COLO829 (cell line): ENCODE measurements around the gene PYCARD.

Experiments
- DNase-seq: peaks from one replicate; pipeline ENCODE4 v3.0.0; 2012; ENCODE audit warnings: low spot score

The PYCARD gene

GRCh38 chr16:31190818-31191444 is 11.6 kb downstream of the PYCARD start:
- DNase-seq = no peak

GRCh38 chr16:31190061-31190460 is 12.5 kb downstream of the PYCARD start:
- DNase-seq = no peak

- DNase-seq = no peak
Observed at GRCh38 chr16:31189412-31189778, 13.2 kb downstream of the PYCARD start.

- DNase-seq = no peak
Observed at GRCh38 chr16:31188450-31189411, 13.8 kb downstream of the PYCARD start.

DNA sequence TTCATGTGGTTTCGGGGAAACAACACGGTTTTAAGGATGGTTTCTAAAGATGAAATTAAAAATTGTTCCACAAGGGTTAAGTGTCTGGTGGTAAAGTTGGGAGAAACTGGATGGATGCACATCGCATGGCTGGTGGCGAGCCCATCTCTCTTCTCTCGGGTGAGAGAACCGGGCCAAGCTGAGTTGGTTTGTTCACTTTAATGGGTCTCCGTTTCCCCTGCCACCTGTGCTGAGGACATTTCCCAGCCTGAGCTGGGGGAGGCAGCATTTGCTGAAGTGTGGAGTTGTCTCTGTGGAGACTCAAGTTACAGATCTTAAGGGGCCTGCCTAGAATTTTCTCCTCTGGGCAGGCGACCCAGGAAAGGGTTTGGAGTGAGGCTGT is 14.8 kb downstream of the PYCARD start:
- no peak for DNase-seq

- DNase-seq = no peak
Observed at GRCh38 chr16:31186930-31187807, 15.4 kb downstream of the PYCARD start.

GRCh38 chr16:31186176-31186575 is 16.4 kb downstream of the PYCARD start:
- DNase-seq = no peak

- DNase-seq = no peak
Observed at GRCh38 chr16:31185339-31185738, 17.2 kb downstream of the PYCARD start.

GRCh38 chr16:31184888-31185287 is 17.7 kb downstream of the PYCARD start:
- DNase-seq = no peak

- DNase-seq = no peak
Observed at GRCh38 chr16:31183432-31184428, 18.8 kb downstream of the PYCARD start.

DNA sequence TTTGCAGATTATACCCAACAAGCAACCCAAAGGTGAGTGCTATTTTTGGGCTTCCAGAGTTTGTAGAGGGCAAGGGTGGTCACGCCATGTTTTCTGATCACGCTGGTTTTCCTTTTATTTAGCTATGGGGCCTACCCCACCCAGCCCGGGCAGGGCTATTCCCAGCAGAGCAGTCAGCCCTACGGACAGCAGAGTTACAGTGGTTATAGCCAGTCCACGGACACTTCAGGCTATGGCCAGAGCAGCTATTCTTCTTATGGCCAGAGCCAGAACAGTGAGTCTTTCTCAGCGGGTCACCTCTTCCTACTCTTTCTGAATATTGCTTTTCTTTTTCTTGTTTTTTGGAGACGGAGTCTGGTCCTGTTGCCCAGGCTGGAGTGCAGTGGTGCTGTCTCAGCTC is 20.2 kb downstream of the PYCARD start:
- no peak for DNase-seq

DNA sequence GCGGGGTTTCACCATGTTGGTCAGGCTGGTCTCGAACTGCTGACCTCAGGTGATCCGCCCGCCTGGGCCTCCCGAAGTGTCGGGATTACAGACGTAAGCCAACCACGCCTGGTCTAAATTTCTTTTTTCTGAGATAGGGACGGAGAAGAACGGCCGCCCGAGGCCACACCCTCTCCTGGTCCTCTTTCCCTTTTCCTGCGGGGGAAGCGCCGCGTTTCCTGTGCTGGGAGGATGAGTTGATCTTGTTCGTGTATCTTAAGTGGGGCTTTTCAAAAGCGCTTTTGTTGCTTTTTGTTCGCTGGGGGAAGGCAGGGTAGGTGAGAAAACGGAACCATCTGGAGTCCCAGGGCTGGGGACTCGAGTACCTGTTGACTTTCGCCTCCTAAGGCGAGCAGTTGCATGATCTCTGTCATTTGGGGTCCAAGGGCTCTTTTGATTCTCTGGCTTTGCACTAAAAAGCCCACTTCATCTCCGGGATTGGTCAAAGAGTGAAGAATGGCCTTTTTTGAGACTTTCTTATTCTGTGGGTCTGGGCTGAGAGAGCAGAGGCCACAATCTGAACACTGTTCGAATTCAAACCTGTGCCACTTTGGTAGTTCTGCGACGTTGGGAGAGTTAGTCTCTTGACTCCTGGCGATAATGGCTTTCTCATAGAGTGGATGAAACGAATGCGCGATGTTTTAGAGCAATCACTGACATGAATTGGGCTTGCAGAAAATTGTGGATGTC is 21.3 kb downstream of the PYCARD start:
- peak; percentile 44 for DNase-seq

GRCh38 chr16:31179747-31180459 is 22.7 kb downstream of the PYCARD start, which contains the start of gene FUS:
Gene FUS, plus strand, starts transcription at chr16:31180139. Its CDS starts 76 bp downstream, at chr16:31180215.
- peak; percentile 96 for DNase-seq

DNA sequence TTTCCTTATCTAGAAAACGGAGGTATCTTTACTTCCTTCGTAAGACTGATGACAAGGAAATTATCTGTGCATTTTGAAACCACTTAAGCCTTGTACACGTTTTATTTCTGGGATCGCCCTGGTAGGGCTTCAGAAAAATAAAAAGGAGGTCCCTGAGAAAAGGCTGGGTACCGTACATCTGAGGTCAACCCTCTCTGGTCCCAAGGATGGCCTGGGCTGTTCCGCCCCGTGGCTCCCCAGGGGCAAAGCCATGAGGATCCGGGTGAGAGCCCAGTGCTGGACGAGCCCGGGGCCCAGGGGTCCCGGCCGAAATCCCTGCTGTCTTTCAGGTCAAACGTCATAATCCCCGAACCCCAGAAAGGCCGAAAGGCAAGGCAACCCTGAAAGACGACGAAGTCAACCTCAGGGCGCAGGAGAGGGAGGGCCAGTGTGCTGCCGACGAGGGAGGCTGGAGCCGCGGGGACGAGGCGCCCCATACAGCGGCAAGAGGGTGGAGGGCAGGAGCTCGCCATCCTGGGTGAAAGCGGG is 23.3 kb downstream of the PYCARD start:
- peak; percentile 34 for DNase-seq

- DNase-seq = no peak
Observed at GRCh38 chr16:31177136-31177535, 25.4 kb downstream of the PYCARD start.

GRCh38 chr16:31170048-31170447 is 32.5 kb downstream of the PYCARD start:
- peak; percentile 63 for DNase-seq

- DNase-seq = no peak
Observed at GRCh38 chr16:31168848-31169247, 33.7 kb downstream of the PYCARD start.

DNA sequence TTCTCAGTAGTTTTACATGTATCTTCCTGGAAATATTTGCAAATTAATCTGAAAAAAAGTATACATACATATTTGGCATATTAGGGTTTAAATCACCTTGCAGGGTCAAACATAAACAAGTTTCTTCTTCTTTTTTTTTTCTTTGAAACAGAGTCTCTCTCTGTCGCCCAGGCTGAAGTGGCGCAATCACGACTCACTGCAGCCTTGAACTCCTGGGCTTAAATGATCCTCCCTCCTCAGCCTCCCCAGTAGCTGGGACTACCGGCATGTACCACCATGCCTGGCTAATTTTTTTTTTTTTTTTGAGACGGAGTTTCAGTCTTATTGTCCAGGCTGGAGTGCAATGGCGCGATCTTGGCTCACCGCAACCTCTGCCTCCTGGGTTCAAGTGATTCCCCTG is 35.2 kb downstream of the PYCARD start:
- no peak for DNase-seq

DNA sequence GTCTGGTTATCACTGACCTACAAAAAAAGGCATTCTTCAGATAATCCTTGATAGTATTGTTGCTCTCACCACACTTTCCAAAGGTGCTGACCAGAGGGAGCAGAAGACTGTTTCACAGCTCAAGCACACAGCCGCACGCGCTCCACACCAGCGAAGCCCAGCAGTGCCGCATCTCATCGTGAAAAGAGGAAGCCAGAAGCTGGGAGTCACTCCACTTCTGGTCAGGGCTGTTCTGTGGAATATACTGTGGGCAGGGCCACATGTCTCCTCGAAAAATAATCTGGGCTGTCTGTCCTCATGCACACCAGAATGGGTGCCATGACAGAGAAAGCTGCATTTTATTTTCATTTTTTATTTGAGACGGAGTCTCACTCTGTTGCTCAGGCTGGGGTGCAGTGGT is 45.4 kb downstream of the PYCARD start:
- DNase-seq = no peak
